Measurements from ENCODE around the gene NFKBIB. TPM values are rescaled to one million over a fixed set of nuclear protein-coding genes. Genes with fewer than 3 reads are reported as not detected.

The NFKBIB gene
- total RNA-seq, 2 experiments from 2014 or later: 31.9 to 36.6 TPM

- peaks cover 17% of the 10 kb centered on the region for H3K27me3 Mint-ChIP-seq (ENCODE audit: low read depth)
- H3K36me3 Mint-ChIP-seq (ENCODE audit: low read depth): no peaks in the 10 kb centered on the region
- ATAC-seq: no peak
- DNase-seq: no peak
- ChIA-PET CTCF (interaction anchor here (1.1 to 1.2 kb wide), 2 partner anchors 14 to 16 kb away, joined by 3 read pairs; no protein-coding TSS in a partner anchor), POLR2A (interaction anchor here (0.7 kb wide), 1 partner anchor 145 kb away, joined by 3 read pairs; no protein-coding TSS in a partner anchor)
- H3K4me1 Mint-ChIP-seq (ENCODE audit: low read depth): peaks cover 15% of the 10 kb centered on the region
- no peaks in the 10 kb centered on the region for H3K9me3 Mint-ChIP-seq (ENCODE audit: insufficient read depth)
- no peak overlapping the region for H3K4me3 Mint-ChIP-seq
- H3K27ac Mint-ChIP-seq: no peak overlapping the region
These were observed 46.7 kb downstream of the NFKBIB start for GRCh38 chr19:38946229-38947010.

GRCh38 chr19:38949580-38950367 is 50.0 kb downstream of the NFKBIB start:
- ATAC-seq: peak; percentile 87
- Mint-ChIP-seq H3K27ac (no peak overlapping the region), H3K4me1 (ENCODE audit: low read depth) (peaks cover 14% of the 10 kb centered on the region), H3K36me3 (ENCODE audit: low read depth) (no peaks in the 10 kb centered on the region), H3K9me3 (ENCODE audit: insufficient read depth) (no peaks in the 10 kb centered on the region), H3K4me3 (no peak overlapping the region), H3K27me3 (ENCODE audit: low read depth) (peaks cover 24% of the 10 kb centered on the region)
- peak; percentile 82 for DNase-seq
- ChIA-PET POLR2A (interaction anchor here (0.6 kb wide), 1 partner anchor 213 kb away, joined by 3 read pairs; no protein-coding TSS in a partner anchor), CTCF (interaction anchor here (1.5 kb wide), 1 partner anchor 19 kb away, joined by 4 read pairs; the partner anchor contains the start of genes MRPS12 and SARS2)

GRCh38 chr19:38951187-38951586 is 51.4 kb downstream of the NFKBIB start:
- Mint-ChIP-seq H3K4me3 (no peak overlapping the region), H3K36me3 (ENCODE audit: low read depth) (no peaks in the 10 kb centered on the region), H3K27me3 (ENCODE audit: low read depth) (peaks cover 24% of the 10 kb centered on the region), H3K4me1 (ENCODE audit: low read depth) (peaks cover 14% of the 10 kb centered on the region), H3K27ac (no peak overlapping the region), H3K9me3 (ENCODE audit: insufficient read depth) (no peaks in the 10 kb centered on the region)
- POLR2A ChIA-PET: no interaction called here
- ATAC-seq (no peak), DNase-seq (no peak)
- CTCF ChIA-PET: interaction anchor here (0.9 to 1.9 kb wide), 3 partner anchors 8 to 21 kb away, joined by 3 to 4 read pairs (median 4); partner anchors contain the start of genes MRPS12 and SARS2

GRCh38 chr19:38952395-38953165 is 52.8 kb downstream of the NFKBIB start:
- Mint-ChIP-seq H3K36me3 (ENCODE audit: low read depth) (no peaks in the 10 kb centered on the region), H3K4me3 (no peak overlapping the region), H3K4me1 (ENCODE audit: low read depth) (peaks cover 14% of the 10 kb centered on the region), H3K27me3 (ENCODE audit: low read depth) (peaks cover 24% of the 10 kb centered on the region), H3K27ac (no peak overlapping the region), H3K9me3 (ENCODE audit: insufficient read depth) (no peaks in the 10 kb centered on the region)
- DNase-seq: peak; percentile 64
- ChIA-PET CTCF (interaction anchor here (0.7 to 2.2 kb wide), 8 partner anchors 10 to 549 kb away, joined by 3 to 10 read pairs (median 4); partner anchors contain the start of genes FAM98C, MRPS12 and SARS2), POLR2A (interaction anchor here (0.7 kb wide), 1 partner anchor 18 kb away, joined by 3 read pairs; no protein-coding TSS in a partner anchor)
- peak; percentile 39 for ATAC-seq

GRCh38 chr19:38953677-38954076 is 53.9 kb downstream of the NFKBIB start:
- CTCF ChIA-PET: interaction anchor here (0.9 to 2.2 kb wide), 5 partner anchors 9 to 550 kb away, joined by 3 to 10 read pairs (median 5); partner anchors contain the start of genes FAM98C, MRPS12 and SARS2
- DNase-seq (no peak), ATAC-seq (no peak)
- no peak overlapping the region for H3K4me3 Mint-ChIP-seq
- no peaks in the 10 kb centered on the region for H3K9me3 Mint-ChIP-seq (ENCODE audit: insufficient read depth)
- peaks cover 20% of the 10 kb centered on the region for H3K27me3 Mint-ChIP-seq (ENCODE audit: low read depth)
- H3K27ac Mint-ChIP-seq: no peak overlapping the region
- H3K4me1 Mint-ChIP-seq (ENCODE audit: low read depth): peaks cover 14% of the 10 kb centered on the region
- POLR2A ChIA-PET: no interaction called here
- H3K36me3 Mint-ChIP-seq (ENCODE audit: low read depth): no peaks in the 10 kb centered on the region

DNA sequence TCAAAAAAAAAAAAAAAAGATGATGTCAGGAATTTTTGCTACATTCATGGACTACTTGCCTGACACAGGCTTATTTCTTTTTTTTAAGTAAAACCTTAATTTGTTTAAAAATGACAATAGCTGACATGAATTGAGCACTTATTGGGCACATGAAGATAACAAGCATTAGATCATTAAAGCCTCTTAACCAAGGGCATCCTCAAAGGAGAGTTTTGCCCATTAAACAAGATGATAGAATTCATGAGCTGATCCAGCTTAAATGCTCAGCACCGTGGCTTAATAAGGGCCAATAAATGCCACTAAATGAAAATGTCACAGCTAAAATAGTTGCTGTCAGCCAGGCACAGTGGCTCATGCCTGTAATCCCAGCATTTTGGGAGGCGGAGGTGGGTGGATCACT is 56.5 kb downstream of the NFKBIB start:
- Mint-ChIP-seq H3K27me3 (ENCODE audit: low read depth) (peaks cover 8% of the 10 kb centered on the region), H3K36me3 (ENCODE audit: low read depth) (no peaks in the 10 kb centered on the region), H3K4me3 (no peak overlapping the region), H3K4me1 (ENCODE audit: low read depth) (peaks cover 5% of the 10 kb centered on the region), H3K27ac (no peak overlapping the region), H3K9me3 (ENCODE audit: insufficient read depth) (no peaks in the 10 kb centered on the region)
- ChIA-PET CTCF (no interaction called here), POLR2A (no interaction called here)
- ATAC-seq (no peak), DNase-seq (no peak)

DNA sequence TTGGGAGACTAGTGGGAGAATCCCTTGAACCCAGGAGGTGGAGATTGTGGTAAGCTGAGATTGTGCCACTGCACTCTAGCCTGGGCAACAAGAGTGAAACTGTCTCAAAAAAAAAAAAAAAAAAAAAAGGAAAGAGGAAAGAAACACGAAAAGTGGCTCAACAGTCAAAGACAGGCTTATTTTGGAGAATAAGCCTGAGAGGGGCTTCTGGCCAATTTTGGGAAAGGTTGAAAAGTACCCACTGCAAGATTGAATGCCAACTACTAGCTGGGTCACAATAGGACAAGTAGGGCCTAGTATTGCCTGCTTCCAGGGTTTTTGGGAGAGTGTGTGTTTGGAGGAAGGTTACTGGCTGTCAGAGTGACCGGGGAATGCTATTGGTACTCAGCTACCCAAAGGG is 58.5 kb downstream of the NFKBIB start:
- ATAC-seq (no peak), DNase-seq (no peak)
- H3K27me3 Mint-ChIP-seq (ENCODE audit: low read depth): no peaks in the 10 kb centered on the region
- ChIA-PET POLR2A (no interaction called here), CTCF (no interaction called here)
- peaks cover 3% of the 10 kb centered on the region for H3K4me1 Mint-ChIP-seq (ENCODE audit: low read depth)
- H3K36me3 Mint-ChIP-seq (ENCODE audit: low read depth): no peaks in the 10 kb centered on the region
- no peak overlapping the region for H3K27ac Mint-ChIP-seq
- H3K4me3 Mint-ChIP-seq: no peak overlapping the region
- no peaks in the 10 kb centered on the region for H3K9me3 Mint-ChIP-seq (ENCODE audit: insufficient read depth)

Other genes starting within 250 kb of the NFKBIB start
- gene CAPN12, start 155.5 kb upstream of the NFKBIB start, total RNA-seq: 10 to 100 TPM; 12.2 to 16.2 TPM
- not detected for gene LGALS7, start 126.5 kb upstream of the NFKBIB start, total RNA-seq
- not detected for gene LGALS7B, start 110.8 kb upstream of the NFKBIB start, total RNA-seq
- 1 to 10 TPM; 1.6 to 1.8 TPM for gene LGALS4, start 87.0 kb upstream of the NFKBIB start, total RNA-seq
- 100 to 1,000 TPM; 170 to 175 TPM for gene ECH1, start 68.2 kb upstream of the NFKBIB start, total RNA-seq
- 100 to 1,000 TPM; 509 to 553 TPM for gene HNRNPL, start 50.0 kb upstream of the NFKBIB start, total RNA-seq
- gene RINL, start 21.7 kb upstream of the NFKBIB start, total RNA-seq: 10 to 100 TPM; 58.9 to 63.5 TPM
- 10 to 100 TPM; 36.4 to 40.3 TPM for gene SIRT2, start 351 bp upstream of the NFKBIB start, total RNA-seq
- gene CCER2, start 12.2 kb downstream of the NFKBIB start, total RNA-seq: 1 to 10 TPM in 1 of 2 experiments, under 1 TPM in 1; 0.79 to 1.1 TPM
- gene SARS2, start 30.8 kb downstream of the NFKBIB start, total RNA-seq: 10 to 100 TPM; 36.2 to 36.6 TPM
- gene MRPS12, start 31.0 kb downstream of the NFKBIB start, total RNA-seq: 10 to 100 TPM; 60.2 to 61.7 TPM
- gene FBXO17, start 75.8 kb downstream of the NFKBIB start, total RNA-seq: not detected
- gene FBXO27, start 132.6 kb downstream of the NFKBIB start, total RNA-seq: not detected
- not detected for gene ACP7, start 184.4 kb downstream of the NFKBIB start, total RNA-seq
- 10 to 100 TPM; 15.3 to 18.2 TPM for gene PAK4, start 225.8 kb downstream of the NFKBIB start, total RNA-seq

All from activated CD8-positive, alpha-beta T cell treated with anti-CD3 and anti-CD28 coated beads, Interleukin-2, amount 10 ng/mL, durations not matched to agents 7 days and 5 days (primary cell).